Right lobe of liver (tissue), 4 donors: ENCODE measurements around the gene UCHL5.

Experiments
- CTCF ChIP-seq, 4 donors: fragments of 200-600 bp in 3 of 4; fragments of 450-650 bp in 1 of 4; IDR thresholded peaks; one replicate each; pipeline versions ENCODE4 v1.5.1 to v1.8.0; 2016 to 2022; ENCODE audit warnings: antibody characterized with exemption in 4 of 4, mild to moderate bottlenecking in 2 of 4
- POLR2A ChIP-seq: fragments of 450-650 bp; IDR thresholded peaks from one replicate; pipeline ENCODE4 v1.6.1; 2017; ENCODE audit warnings: antibody characterized with exemption, mild to moderate bottlenecking
- donor health status: DM: no; HTN: no; CAD: no.
- donor health status: DM: no; HTN: no; CAD: no.
- donor health status: DM: no; HTN: yes; CAD: no.

- no peak for TF ChIP-seq CTCF (IDR thresholded peaks at IDR 0.05)
- TF ChIP-seq POLR2A, result no peak
Measured at GRCh38 chr1:192974701-192975100, 84.5 kb downstream of the UCHL5 start.
